HFFc6 (cell line): ENCODE data around the gene SEPTIN5. TPM values are rescaled to one million over a fixed set of nuclear protein-coding genes. Genes with fewer than 3 reads are reported as not detected.

Source experiments
- DNase-seq: peaks from one replicate; pipeline ENCODE4 v3.0.0-alpha.2; 2018
- H3K27ac Mint-ChIP-seq: 2 replicates; pipeline ENCODE4 v1.8.0; 2020; ENCODE audit warnings: mild to moderate bottlenecking, mixed read lengths
- H3K27me3 Mint-ChIP-seq: 2 replicates; pipeline ENCODE4 v1.8.0; 2021; ENCODE audit warnings: mild to moderate bottlenecking, moderate library complexity, mixed read lengths; ENCODE audit not compliant: insufficient read depth
- H3K36me3 Mint-ChIP-seq: 2 replicates; pipeline ENCODE4 v1.8.0; 2021; ENCODE audit warnings: low read depth, mixed read lengths
- H3K4me1 Mint-ChIP-seq: 2 replicates; pipeline ENCODE4 v1.8.0; 2020; ENCODE audit warnings: low read depth, mixed read lengths
- H3K4me3 Mint-ChIP-seq: 2 replicates; pipeline ENCODE4 v1.8.0; 2020; ENCODE audit warnings: mild to moderate bottlenecking, moderate library complexity, mixed read lengths
- H3K9me3 Mint-ChIP-seq: 2 replicates; pipeline ENCODE4 v1.8.0; 2020; ENCODE audit warnings: mild to moderate bottlenecking, mixed read lengths
- CTCF ChIP-seq: fragments of 200-600 bp; sonication (generic); IDR thresholded peaks from 2 replicates; pipeline ENCODE4 v1.5.0; 2021; ENCODE audit warnings: antibody characterized with exemption, mild to moderate bottlenecking
- total RNA-seq, 6 experiments: library from RNA; stranded (reverse); fragmentation: NEBNext Ultra II Directional; extraction: Animal tissue kit (Norgen Biotek cat#: 25700); gene quantifications; 2 replicates in 1 of 6; 3 replicates in 5 of 6; pipeline ENCODE4 v1.2.3, GENCODE V29; 2021

Gene SEPTIN5
- total RNA-seq, 6 experiments from 2014 or later, result 4.9 to 13.7 (median 6.5) TPM

DNA sequence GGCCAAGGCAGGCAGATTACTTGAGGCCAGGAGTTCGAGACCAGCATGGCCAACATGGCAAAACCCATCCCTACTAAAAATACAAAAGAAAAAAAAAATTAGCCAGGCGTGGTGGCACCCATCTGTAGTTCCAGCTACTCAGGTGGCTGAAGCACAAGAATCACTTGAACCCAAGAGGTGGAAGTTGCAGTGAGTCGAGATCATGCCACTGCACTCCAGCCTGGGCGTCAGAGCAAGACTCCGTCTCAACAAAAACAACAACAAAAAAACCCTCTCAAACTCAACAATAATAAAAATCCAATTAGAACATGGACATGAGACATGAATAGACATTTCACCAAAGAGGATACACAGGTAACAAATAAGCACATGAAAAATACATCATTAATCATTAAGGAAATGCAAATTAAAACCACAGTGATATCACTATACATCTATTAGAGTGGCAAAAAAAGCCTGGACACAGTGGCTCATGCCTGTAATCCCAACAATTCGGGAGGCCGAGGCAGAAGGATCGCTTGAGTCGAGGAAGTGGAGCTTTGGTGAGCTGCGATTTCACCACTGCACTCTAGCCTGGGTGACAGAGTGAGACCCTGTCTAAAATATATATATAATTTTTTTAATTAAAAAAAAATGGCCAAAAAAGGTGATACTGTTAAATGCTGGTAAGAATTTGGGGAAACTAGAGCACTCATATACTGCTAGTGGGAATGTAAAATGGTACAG is 12.7 kb upstream of the SEPTIN5 start:
- H3K36me3 Mint-ChIP-seq, result no peaks in the 10 kb centered on the region
- H3K27me3 Mint-ChIP-seq, result peaks cover 29% of the 10 kb centered on the region
- no peak overlapping the region for H3K4me3 Mint-ChIP-seq
- H3K4me1 Mint-ChIP-seq, result no peaks in the 10 kb centered on the region; the same call in 1 of the 2 replicates
- no peak overlapping the region for H3K27ac Mint-ChIP-seq
- DNase-seq, result no peak
- H3K9me3 Mint-ChIP-seq, result no peaks in the 10 kb centered on the region
- no peak for TF ChIP-seq CTCF

- TF ChIP-seq CTCF, result no peak
- no peaks in the 10 kb centered on the region for H3K4me1 Mint-ChIP-seq
- no peak overlapping the region for H3K4me3 Mint-ChIP-seq
- no peaks in the 10 kb centered on the region for H3K36me3 Mint-ChIP-seq
- no peak overlapping the region for H3K27ac Mint-ChIP-seq
- DNase-seq, result no peak
- H3K9me3 Mint-ChIP-seq, result no peaks in the 10 kb centered on the region
- H3K27me3 Mint-ChIP-seq, result peaks cover 40% of the 10 kb centered on the region
Measured at GRCh38 chr22:19703869-19704268, 10.4 kb upstream of the SEPTIN5 start.

DNA sequence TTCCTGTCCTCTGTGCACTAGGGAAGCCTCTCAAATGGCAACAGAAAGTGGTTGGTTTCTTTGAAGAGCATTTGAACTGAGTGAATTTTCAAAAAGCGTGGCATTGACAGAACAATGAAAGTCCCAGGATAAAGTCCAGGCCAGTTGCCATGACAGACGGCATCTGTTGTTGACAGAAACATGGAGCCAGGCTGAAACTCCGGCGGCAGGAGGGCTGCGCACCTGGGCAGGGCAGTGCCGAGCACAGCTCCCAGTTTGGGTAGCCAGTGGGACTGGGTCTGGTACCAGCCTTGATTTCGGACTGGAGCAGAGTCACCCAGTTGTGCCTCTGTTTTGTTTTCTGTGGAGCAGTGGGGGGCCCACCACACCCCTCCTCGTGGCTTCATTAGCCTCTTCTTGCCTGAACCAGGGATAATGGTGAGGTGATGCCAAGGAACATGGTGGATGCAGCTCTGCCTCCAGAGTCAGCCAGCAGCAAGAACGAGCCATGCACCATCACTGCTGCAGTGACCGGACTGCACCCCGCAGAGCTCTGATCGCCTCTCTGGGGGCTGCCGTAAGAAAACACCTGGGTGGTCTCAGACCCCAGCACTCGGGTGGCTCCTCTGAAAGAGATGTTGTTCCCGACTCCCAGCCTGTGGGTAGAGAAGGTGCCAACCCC is 9.8 kb upstream of the SEPTIN5 start:
- no peaks in the 10 kb centered on the region for H3K9me3 Mint-ChIP-seq
- peaks cover 40% of the 10 kb centered on the region for H3K27me3 Mint-ChIP-seq
- H3K36me3 Mint-ChIP-seq, result no peaks in the 10 kb centered on the region
- no peak for TF ChIP-seq CTCF
- no peaks in the 10 kb centered on the region for H3K4me1 Mint-ChIP-seq
- no peak overlapping the region for H3K4me3 Mint-ChIP-seq
- H3K27ac Mint-ChIP-seq, result no peak overlapping the region
- no peak for DNase-seq

DNA sequence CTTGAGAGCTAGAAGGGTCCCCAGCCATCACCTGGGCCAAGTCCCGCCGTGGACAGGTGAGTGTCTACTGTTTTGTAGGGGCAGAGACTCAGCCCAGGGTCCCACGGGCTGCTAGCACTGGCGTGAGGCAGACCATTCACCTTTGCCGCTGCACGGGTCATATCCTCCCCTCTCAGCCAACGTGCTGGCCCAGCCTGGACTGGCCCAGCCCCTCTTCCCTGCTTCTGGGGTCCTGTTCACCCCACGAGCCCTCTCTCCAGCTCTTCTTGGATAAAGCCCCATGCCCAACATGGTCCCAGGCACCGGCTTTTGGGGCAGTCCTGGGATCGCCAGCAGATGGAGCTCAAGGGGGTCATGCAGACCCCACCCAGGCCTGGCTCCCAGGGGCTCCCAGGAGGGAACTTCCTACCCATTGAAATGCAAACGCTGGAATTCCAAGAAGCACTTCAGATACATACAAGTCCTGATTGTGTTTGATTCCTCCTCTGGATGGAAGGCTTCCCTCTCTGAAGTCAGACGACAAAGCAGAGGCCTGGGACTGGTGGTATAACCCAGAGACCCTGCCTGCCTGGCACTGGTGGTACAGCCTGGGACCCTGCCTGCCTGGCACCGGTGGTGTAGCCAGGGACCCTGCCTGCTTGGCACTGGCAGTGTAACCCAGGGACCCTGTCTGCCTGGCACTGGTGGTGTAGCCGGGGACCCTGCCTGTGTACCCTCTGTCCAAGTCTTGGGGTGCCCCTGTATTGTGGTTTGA is 8.9 kb upstream of the SEPTIN5 start:
- Mint-ChIP-seq H3K36me3 (no peaks in the 10 kb centered on the region), H3K4me3 (no peak overlapping the region), H3K4me1 (no peaks in the 10 kb centered on the region), H3K9me3 (no peaks in the 10 kb centered on the region), H3K27ac (no peak overlapping the region), H3K27me3 (peaks cover 42% of the 10 kb centered on the region)
- DNase-seq, result no peak
- TF ChIP-seq CTCF, result 0 out of 2 replicates have a peak, but pooled peaks have one; percentile 22

DNA sequence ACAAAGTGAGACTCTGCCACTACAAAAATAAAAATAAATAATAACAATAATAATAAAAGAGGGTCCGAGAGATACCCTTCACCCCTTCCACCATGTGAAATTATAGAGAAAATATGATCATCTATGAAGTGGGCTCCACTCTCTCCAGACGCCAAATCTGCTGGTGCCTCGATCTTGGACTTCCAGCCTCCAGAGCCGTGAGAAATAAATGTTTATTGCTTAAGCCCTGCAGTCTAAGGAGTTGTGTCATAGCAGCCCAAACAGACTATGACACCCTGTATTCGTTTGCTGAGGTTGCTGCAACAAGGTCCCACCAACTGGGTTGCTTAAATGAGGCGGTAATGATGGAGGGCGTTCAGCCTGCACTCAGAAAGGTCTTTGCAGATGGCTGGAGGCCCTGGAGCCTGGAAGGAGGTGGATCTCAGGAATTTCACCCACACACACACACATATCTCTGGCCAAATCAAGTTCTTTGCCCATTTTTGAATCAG is 7.6 kb upstream of the SEPTIN5 start:
- no peak for TF ChIP-seq CTCF
- H3K27ac Mint-ChIP-seq, result no peak overlapping the region
- H3K4me3 Mint-ChIP-seq, result no peak overlapping the region
- no peaks in the 10 kb centered on the region for H3K36me3 Mint-ChIP-seq
- no peaks in the 10 kb centered on the region for H3K9me3 Mint-ChIP-seq
- H3K4me1 Mint-ChIP-seq, result no peaks in the 10 kb centered on the region
- peaks cover 45% of the 10 kb centered on the region for H3K27me3 Mint-ChIP-seq
- DNase-seq, result no peak
